Measurements from ENCODE around the gene AQP7.
"Not testable (repeated sequence)": the region's sequence is repeated elsewhere in the genome, so short reads cannot be mapped to it uniquely, and the experiment has no call there.

AQP7 gene

DNA sequence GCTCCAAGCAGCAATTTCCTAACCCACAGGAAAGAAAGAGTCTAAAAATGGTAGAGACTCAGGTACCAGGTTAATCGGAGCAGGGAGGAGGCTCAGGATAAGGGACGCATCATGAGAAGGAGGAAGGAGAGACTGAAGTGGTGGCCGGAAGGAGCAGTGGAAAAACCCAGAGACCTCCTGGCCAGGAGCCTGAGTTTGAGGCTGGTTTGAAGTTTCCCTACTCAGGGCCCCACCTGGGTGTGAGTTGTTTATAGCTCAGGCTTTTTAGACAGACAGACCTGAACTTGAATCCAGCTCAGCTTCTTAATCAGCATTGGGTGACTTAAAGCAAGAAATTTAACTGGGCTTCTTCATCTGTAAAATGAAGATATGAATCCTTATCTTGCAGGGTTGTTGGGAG lies 11.9 kb upstream of the AQP7 start:
- DNase-seq (ENCODE audit: low read depth) = no peak
- H3K4me3 ChIP-seq (ENCODE audit: low read depth, low read length) = no peak overlapping the region
- no peak for TF ChIP-seq CTCF (conservative IDR thresholded peaks at IDR 0.05; ENCODE audit: low read depth, low read length)

GRCh38 chr9:33408087-33408486 lies 5.7 kb upstream of the AQP7 start:
- no peak overlapping the region for H3K4me3 ChIP-seq (ENCODE audit: low read depth, low read length)
- DNase-seq (ENCODE audit: low read depth) = no peak
- TF ChIP-seq CTCF (conservative IDR thresholded peaks at IDR 0.05; ENCODE audit: low read depth, low read length) = no peak

GRCh38 chr9:33407061-33407460 lies 4.7 kb upstream of the AQP7 start:
- no peak overlapping the region for H3K4me3 ChIP-seq (ENCODE audit: low read depth, low read length)
- TF ChIP-seq CTCF (conservative IDR thresholded peaks at IDR 0.05; ENCODE audit: low read depth, low read length) = no peak
- no peak for DNase-seq (ENCODE audit: low read depth)

DNA sequence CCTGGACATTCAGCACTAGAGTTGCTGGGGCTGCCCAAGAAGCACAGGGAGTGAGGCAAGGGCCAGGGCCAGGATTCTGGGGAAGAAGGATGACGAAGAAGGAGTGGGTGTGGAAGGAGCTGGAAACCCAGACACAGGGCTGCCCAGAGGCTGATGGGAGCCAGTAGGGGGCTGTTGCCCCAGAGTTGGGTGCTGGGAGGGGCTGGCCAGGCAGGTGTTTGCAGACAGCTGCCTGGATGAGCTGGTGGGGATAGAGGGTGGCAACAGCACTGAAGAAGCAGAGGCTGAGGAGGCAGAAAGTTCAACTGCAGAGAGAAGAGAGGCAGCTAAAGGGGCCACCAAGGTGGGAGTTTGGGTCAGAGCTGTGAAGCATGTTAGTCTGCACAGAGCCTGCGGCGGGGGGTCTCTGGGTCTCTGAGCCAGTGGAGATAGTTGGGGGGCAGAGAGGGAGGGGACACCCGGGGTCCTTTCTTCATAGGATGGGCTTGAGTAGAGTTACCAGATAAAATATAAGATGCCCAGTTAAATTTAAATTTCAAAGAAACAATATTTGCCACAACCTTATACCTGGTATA lies 2.5 kb upstream of the AQP7 start:
- no peak for DNase-seq (ENCODE audit: low read depth)
- no peak for TF ChIP-seq CTCF (conservative IDR thresholded peaks at IDR 0.05; ENCODE audit: low read depth, low read length)
- no peak overlapping the region for H3K4me3 ChIP-seq (ENCODE audit: low read depth, low read length)

DNA sequence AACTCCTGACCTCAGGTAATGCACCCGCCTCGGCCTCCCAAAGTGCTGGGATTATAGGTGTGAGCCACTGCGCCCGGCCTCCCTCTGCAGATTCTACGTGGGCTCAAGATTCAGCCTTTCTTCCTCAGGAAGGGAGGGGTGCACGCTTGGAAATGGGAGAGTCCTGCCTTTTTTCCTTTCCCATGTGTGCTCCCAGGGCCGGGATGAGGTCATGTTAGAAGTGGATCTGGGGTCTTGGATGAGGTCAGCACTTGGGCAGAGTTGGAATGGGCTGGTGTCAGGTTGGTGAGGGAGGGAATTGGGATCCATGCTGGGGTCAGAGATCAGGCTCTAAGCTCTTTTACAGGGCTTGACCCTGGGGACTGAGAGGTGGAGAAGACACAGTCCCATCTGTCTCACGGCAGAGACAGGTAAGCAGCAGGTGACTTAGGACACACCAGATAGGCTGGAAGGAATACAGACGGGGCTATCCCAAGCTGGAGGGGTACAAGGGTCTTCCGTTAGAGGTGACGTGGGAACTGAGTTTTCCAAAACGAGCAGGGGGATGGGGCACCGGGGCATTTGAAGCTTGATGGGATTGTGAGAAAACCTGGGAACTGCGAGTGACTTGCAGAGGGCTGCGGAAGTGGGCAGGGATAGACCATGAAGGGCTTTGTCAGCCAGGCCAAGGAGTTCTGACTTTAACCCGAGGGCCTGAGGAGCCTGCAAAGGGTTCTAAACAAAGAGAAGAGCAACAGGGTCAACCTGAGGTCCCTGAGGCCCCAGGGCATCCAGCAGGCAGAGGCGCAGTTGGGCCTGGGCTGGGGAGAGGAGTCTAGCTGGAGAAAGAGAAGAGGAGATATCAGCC lies 1.8 kb upstream of the AQP7 start:
- DNase-seq (ENCODE audit: low read depth) = no peak
- no peak for TF ChIP-seq CTCF (conservative IDR thresholded peaks at IDR 0.05; ENCODE audit: low read depth, low read length)
- H3K4me3 ChIP-seq (ENCODE audit: low read depth, low read length) = no peak overlapping the region

GRCh38 chr9:33401809-33402208 lies 559 bp downstream of the AQP7 start:
- DNase-seq (ENCODE audit: low read depth); H3K4me3 ChIP-seq (ENCODE audit: low read depth, low read length): not testable (repeated sequence)

DNA sequence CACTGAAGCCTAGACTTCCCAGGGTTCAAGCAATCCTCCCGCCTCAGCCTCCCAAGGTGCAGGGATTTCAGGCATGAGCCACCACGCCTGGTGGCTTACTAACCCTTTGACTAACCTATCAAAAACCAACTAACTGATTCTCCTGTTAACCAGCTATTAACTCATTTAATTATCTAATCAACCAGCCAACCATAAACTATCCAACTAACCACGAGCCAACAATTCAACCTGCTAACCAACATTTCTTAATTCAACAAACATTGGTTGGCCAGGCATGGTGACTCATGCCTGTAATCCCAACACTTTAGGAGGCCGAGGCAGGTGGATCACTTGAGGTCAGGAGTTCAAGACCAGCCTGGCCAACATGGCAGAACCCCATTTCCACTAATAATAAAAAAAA lies 3.3 kb downstream of the AQP7 start:
- not testable (repeated sequence) for H3K4me3 ChIP-seq (ENCODE audit: low read depth, low read length); DNase-seq (ENCODE audit: low read depth)

- H3K4me3 ChIP-seq (ENCODE audit: low read depth, low read length); DNase-seq (ENCODE audit: low read depth): not testable (repeated sequence)
Measured at GRCh38 chr9:33397801-33398200, 4.6 kb downstream of the AQP7 start.

GRCh38 chr9:33395159-33395879 lies 7.0 kb downstream of the AQP7 start:
- not testable (repeated sequence) for H3K4me3 ChIP-seq (ENCODE audit: low read depth, low read length); DNase-seq (ENCODE audit: low read depth)

GRCh38 chr9:33393986-33394385 lies 8.4 kb downstream of the AQP7 start:
- not testable (repeated sequence) for DNase-seq (ENCODE audit: low read depth); H3K4me3 ChIP-seq (ENCODE audit: low read depth, low read length)
